Prostate gland (tissue), 2 donors: ENCODE results near the gene BNIP3. TPM values are rescaled to one million over a fixed set of nuclear protein-coding genes. Genes with fewer than 3 reads are reported as not detected.

Source experiments
- DNase-seq: peaks from one replicate; pipeline ENCODE4 v3.0.0-alpha.2; 2019; ENCODE audit warnings: low spot score
- H3K27ac ChIP-seq, 2 donors: fragments of 200-600 bp; sonication (generic); 2 replicates each; pipeline ENCODE4 v1.5.1; 2017 to 2019
- H3K27me3 ChIP-seq: fragments of 200-600 bp; sonication (generic); replicated peaks from 2 replicates; pipeline ENCODE4 v1.5.1; 2019; ENCODE audit not compliant: insufficient read depth
- H3K36me3 ChIP-seq, 2 donors: fragments of 200-600 bp; sonication (generic); 1 replicate in 1 of 2; 2 replicates in 1 of 2; pipeline versions ENCODE4 v1.5.1 to v1.8.1; 2017 to 2019
- H3K4me1 ChIP-seq: fragments of 200-600 bp; sonication (generic); replicated peaks from 2 replicates; pipeline ENCODE4 v1.5.1; 2019
- H3K4me3 ChIP-seq, 2 donors: fragments of 200-600 bp; sonication (generic); 2 replicates each; pipeline ENCODE4 v1.5.1; 2017 to 2019
- H3K9me3 ChIP-seq: fragments of 200-600 bp; sonication (generic); 2 replicates; pipeline ENCODE4 v1.5.1; 2017
- POLR2A ChIP-seq: fragments of 450-650 bp; IDR thresholded peaks from one replicate; pipeline ENCODE4 v1.6.1; 2016; ENCODE audit warnings: antibody characterized with exemption, mild to moderate bottlenecking
- POLR2AphosphoS5 ChIP-seq: sonication (generic); formaldehyde crosslinking; IDR thresholded peaks from one replicate; pipeline ENCODE4 v1.6.1; 2017; ENCODE audit warnings: antibody characterized with exemption
- WGBS: methylation state at CpG from one replicate; pipeline ENCODE4 v1.1.5; 2018; 5-methylcytosine and 5-hydroxymethylcytosine counted together
- intact Hi-C: fragments of 100-400 bp; cut with DNase I; formaldehyde crosslinking; loops from one replicate; pipeline ENCODE4 v1.14.2; 2022
- total RNA-seq, 2 donors: library from RNA; depleted of rRNA; stranded (reverse); fragments of >200 nt; gene quantifications; one replicate each; pipeline ENCODE4 v1.1.0, GENCODE V29; 2016
- TF ChIP-seq, protein P1 (sequence below), 4 experiments: fragments of 200-600 bp in 2 of 4; fragments of 450-650 bp in 2 of 4; sonication (generic) in 2 of 4; IDR thresholded peaks; 1 replicate in 3 of 4; 2 replicates in 1 of 4; pipeline ENCODE4 v1.5.1; 2016 to 2019; ENCODE audit warnings: antibody characterized with exemption in 4 of 4, mild to moderate bottlenecking in 2 of 4, moderate library complexity in 2 of 4

Gene BNIP3
- total RNA-seq, 2 donors from 2014 or later: 148 to 325 TPM

- no peak for DNase-seq
- Histone ChIP-seq H3K4me1 (peaks cover 5% of the 10 kb centered on the region), H3K27ac (no peak overlapping the region), H3K4me3 (no peak overlapping the region), H3K27me3 (no peaks in the 10 kb centered on the region), H3K9me3 (no peaks in the 10 kb centered on the region), H3K36me3 (no peaks in the 10 kb centered on the region)
- 94% methylated on average over 7 of the region's 7 CpGs for WGBS
- no peak for TF ChIP-seq POLR2A
- TF ChIP-seq, protein P1, sequence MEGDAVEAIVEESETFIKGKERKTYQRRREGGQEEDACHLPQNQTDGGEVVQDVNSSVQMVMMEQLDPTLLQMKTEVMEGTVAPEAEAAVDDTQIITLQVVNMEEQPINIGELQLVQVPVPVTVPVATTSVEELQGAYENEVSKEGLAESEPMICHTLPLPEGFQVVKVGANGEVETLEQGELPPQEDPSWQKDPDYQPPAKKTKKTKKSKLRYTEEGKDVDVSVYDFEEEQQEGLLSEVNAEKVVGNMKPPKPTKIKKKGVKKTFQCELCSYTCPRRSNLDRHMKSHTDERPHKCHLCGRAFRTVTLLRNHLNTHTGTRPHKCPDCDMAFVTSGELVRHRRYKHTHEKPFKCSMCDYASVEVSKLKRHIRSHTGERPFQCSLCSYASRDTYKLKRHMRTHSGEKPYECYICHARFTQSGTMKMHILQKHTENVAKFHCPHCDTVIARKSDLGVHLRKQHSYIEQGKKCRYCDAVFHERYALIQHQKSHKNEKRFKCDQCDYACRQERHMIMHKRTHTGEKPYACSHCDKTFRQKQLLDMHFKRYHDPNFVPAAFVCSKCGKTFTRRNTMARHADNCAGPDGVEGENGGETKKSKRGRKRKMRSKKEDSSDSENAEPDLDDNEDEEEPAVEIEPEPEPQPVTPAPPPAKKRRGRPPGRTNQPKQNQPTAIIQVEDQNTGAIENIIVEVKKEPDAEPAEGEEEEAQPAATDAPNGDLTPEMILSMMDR (IDR thresholded peaks at IDR 0.05): no peak
- no peak for TF ChIP-seq POLR2AphosphoS5
- intact Hi-C loops: no loop called here
These were observed 37.6 kb upstream of the BNIP3 start for GRCh38 chr10:132019366-132019765.

DNA sequence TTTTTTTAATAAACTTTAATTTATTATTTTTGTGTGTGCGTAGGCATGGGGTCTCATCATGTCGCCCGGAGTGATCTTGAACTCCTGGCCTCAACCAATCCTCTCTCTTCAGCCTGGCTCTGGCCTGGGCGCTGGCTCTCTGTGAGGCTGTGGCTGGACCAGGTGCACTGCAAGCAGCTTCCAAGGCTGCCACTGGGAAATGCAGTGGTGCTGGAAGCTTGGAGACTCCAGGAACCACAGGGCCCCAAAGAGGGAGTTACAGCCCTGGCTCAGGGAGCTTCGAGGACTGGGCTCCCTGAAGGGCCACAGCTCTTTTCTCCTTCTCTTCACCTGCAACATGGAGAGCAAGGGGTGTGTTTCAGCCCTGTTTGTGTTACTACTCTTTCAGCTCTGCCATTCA lies 36.7 kb upstream of the BNIP3 start:
- Histone ChIP-seq H3K9me3 (no peaks in the 10 kb centered on the region), H3K27ac (peak overlapping the region in 1 of 2 donors; percentile 77), H3K27me3 (no peaks in the 10 kb centered on the region), H3K4me1 (peaks cover 7% of the 10 kb centered on the region), H3K4me3 (no peak overlapping the region), H3K36me3 (no peaks in the 10 kb centered on the region)
- WGBS: 93% methylated on average over 5 of the region's 5 CpGs
- intact Hi-C loops: no loop called here
- no peak for TF ChIP-seq POLR2A
- TF ChIP-seq, protein P1 (IDR thresholded peaks at IDR 0.05): no peak
- TF ChIP-seq POLR2AphosphoS5: no peak
- no peak for DNase-seq

- Histone ChIP-seq H3K9me3 (no peaks in the 10 kb centered on the region), H3K36me3 (no peaks in the 10 kb centered on the region), H3K4me3 (no peak overlapping the region), H3K27ac (peak overlapping the region; percentile 71 to 77), H3K27me3 (no peaks in the 10 kb centered on the region), H3K4me1 (peaks cover 10% of the 10 kb centered on the region)
- intact Hi-C loops: no loop called here
- DNase-seq: no peak
- TF ChIP-seq POLR2AphosphoS5 (no peak), POLR2A (no peak)
- TF ChIP-seq, protein P1 (IDR thresholded peaks at IDR 0.05): no peak
- 75% methylated on average over 6 of the region's 6 CpGs for WGBS
These were observed 34.8 kb upstream of the BNIP3 start for GRCh38 chr10:132016514-132016913.

- WGBS: 79% methylated on average over 1 of the region's 1 CpG
- no peak for DNase-seq
These were observed 29.7 kb upstream of the BNIP3 start for GRCh38 chr10:132011445-132011844.

GRCh38 chr10:132011024-132011423 lies 29.3 kb upstream of the BNIP3 start:
- H3K9me3 ChIP-seq: no peaks in the 10 kb centered on the region
- intact Hi-C loops: no loop called here
- WGBS: 51% methylated on average over 6 of the region's 6 CpGs

More at GRCh38 chr10:132011445-132011844, 29.7 kb upstream of the BNIP3 start:
- peaks cover 11% of the 10 kb centered on the region for H3K4me1 ChIP-seq
- TF ChIP-seq POLR2AphosphoS5: no peak
- TF ChIP-seq, protein P1 (IDR thresholded peaks at IDR 0.05): no peak
- H3K27ac ChIP-seq: peak overlapping the region in 1 of 2 donors; percentile 13
- H3K9me3 ChIP-seq: no peaks in the 10 kb centered on the region
- intact Hi-C loops: no loop called here
- no peaks in the 10 kb centered on the region for H3K36me3 ChIP-seq
- H3K4me3 ChIP-seq: no peak overlapping the region
- H3K27me3 ChIP-seq: no peaks in the 10 kb centered on the region

More at GRCh38 chr10:132011024-132011423, 29.3 kb upstream of the BNIP3 start:
- DNase-seq: peak; percentile 59
- TF ChIP-seq POLR2A (no peak), POLR2AphosphoS5 (peak; percentile 48)
- no peaks in the 10 kb centered on the region for H3K36me3 ChIP-seq
- H3K4me3 ChIP-seq: no peak overlapping the region
- H3K4me1 ChIP-seq: peaks cover 10% of the 10 kb centered on the region
- H3K27me3 ChIP-seq: no peaks in the 10 kb centered on the region
- H3K27ac ChIP-seq: peak overlapping the region in 1 of 2 donors; percentile 13
